COR-L47 (cell line): ENCODE data around the gene ADGRG1.

ENCODE experiments used
- DNase-seq: peaks from one replicate; lab custom pipeline; 2025; lab: John Stamatoyannopoulos, UW

The ADGRG1 gene

GRCh38 chr16:57635266-57636097, 7.1 kb downstream of the ADGRG1 start:
- no peak for DNase-seq

- no peak for DNase-seq
Measured at GRCh38 chr16:57636184-57636583, 7.8 kb downstream of the ADGRG1 start.

- DNase-seq: no peak
Measured at GRCh38 chr16:57637020-57637419, 8.6 kb downstream of the ADGRG1 start.

GRCh38 chr16:57637424-57637823, 9.0 kb downstream of the ADGRG1 start:
- DNase-seq: no peak

- DNase-seq: no peak
Measured at GRCh38 chr16:57637965-57638364, 9.5 kb downstream of the ADGRG1 start.

- no peak for DNase-seq
Measured at GRCh38 chr16:57638381-57638780, 10.0 kb downstream of the ADGRG1 start.

- peak; percentile 91 for DNase-seq
Measured at GRCh38 chr16:57639172-57639887, 10.9 kb downstream of the ADGRG1 start.

- DNase-seq: no peak
Measured at GRCh38 chr16:57640185-57640584, 11.8 kb downstream of the ADGRG1 start.

GRCh38 chr16:57640612-57641011, 12.2 kb downstream of the ADGRG1 start:
- no peak for DNase-seq

GRCh38 chr16:57642160-57643135, 14.0 kb downstream of the ADGRG1 start:
- DNase-seq: no peak

- DNase-seq: no peak
Measured at GRCh38 chr16:57643147-57643874, 14.9 kb downstream of the ADGRG1 start.

GRCh38 chr16:57643910-57644309, 15.5 kb downstream of the ADGRG1 start:
- DNase-seq: no peak

- DNase-seq: no peak
Measured at GRCh38 chr16:57644383-57645014, 16.1 kb downstream of the ADGRG1 start.

- no peak for DNase-seq
Measured at GRCh38 chr16:57645169-57645568, 16.7 kb downstream of the ADGRG1 start.

GRCh38 chr16:57645691-57646387, 17.4 kb downstream of the ADGRG1 start:
- DNase-seq: no peak

- no peak for DNase-seq
Measured at GRCh38 chr16:57646388-57647039, 18.1 kb downstream of the ADGRG1 start.

- DNase-seq: no peak
Measured at GRCh38 chr16:57647136-57647875, 18.9 kb downstream of the ADGRG1 start.

- DNase-seq: no peak
Measured at GRCh38 chr16:57648125-57648524, 19.7 kb downstream of the ADGRG1 start.
